Smooth muscle cell (in vitro differentiated cells): Measurements from ENCODE around the gene SPEM1. TPM values are rescaled to one million over a fixed set of nuclear protein-coding genes. Genes with fewer than 3 reads are reported as not detected.

Experiments used
- DNase-seq: peaks from one replicate; lab custom pipeline; 2025; ENCODE audit not compliant: unreplicated experiment; lab: John Stamatoyannopoulos, UW
- H2AFZ ChIP-seq: fragments of 200-600 bp; sonication (generic); 2 replicates; pipeline ENCODE4 v1.6.0; 2016; ENCODE audit warnings: antibody characterized with exemption, low read depth, mild to moderate bottlenecking
- H3F3A ChIP-seq: fragments of 200-600 bp; sonication (generic); 2 replicates; pipeline ENCODE4 v1.6.0; 2017; ENCODE audit warnings: antibody characterized with exemption, low read depth
- H3K27ac ChIP-seq: fragments of 200-600 bp; sonication (generic); 2 replicates; pipeline ENCODE4 v1.5.1; 2016; ENCODE audit warnings: low read depth, mild to moderate bottlenecking
- H3K27me3 ChIP-seq: fragments of 200-600 bp; sonication (generic); 2 replicates; pipeline ENCODE4 v1.6.1; 2016; ENCODE audit warnings: low read depth, mild to moderate bottlenecking
- H3K36me3 ChIP-seq: fragments of 200-600 bp; sonication (generic); 2 replicates; pipeline ENCODE4 v1.5.1; 2016; ENCODE audit warnings: low read depth
- H3K4me1 ChIP-seq: fragments of 200-600 bp; sonication (generic); 2 replicates; pipeline ENCODE4 v1.5.1; 2016; ENCODE audit warnings: low read depth
- H3K4me2 ChIP-seq: fragments of 200-600 bp; sonication (generic); 2 replicates; pipeline ENCODE4 v1.6.0; 2016; ENCODE audit warnings: mild to moderate bottlenecking
- H3K4me3 ChIP-seq: fragments of 200-600 bp; sonication (generic); 2 replicates; pipeline ENCODE4 v1.5.1; 2016; ENCODE audit warnings: mild to moderate bottlenecking
- H3K79me2 ChIP-seq: fragments of 200-600 bp; sonication (generic); 2 replicates; pipeline ENCODE4 v1.6.0; 2016; ENCODE audit warnings: low read depth, mild to moderate bottlenecking
- H3K9ac ChIP-seq: fragments of 200-600 bp; sonication (generic); 2 replicates; pipeline ENCODE4 v1.6.0; 2016; ENCODE audit warnings: low read depth
- H3K9me3 ChIP-seq: fragments of 200-600 bp; sonication (generic); replicated peaks from 2 replicates; pipeline ENCODE4 v1.5.1; 2016; ENCODE audit warnings: low read depth
- H4K20me1 ChIP-seq: fragments of 200-600 bp; sonication (generic); 2 replicates; pipeline ENCODE4 v1.6.0; 2016; ENCODE audit warnings: low read depth
- WGBS: methylation state at CpG from one replicate; pipeline ENCODE4 v1.1.7; 2016; ENCODE audit warnings: low lambda C conversion rate; 5-methylcytosine and 5-hydroxymethylcytosine counted together
- polyA plus RNA-seq: library from polyadenylated mRNA; unstranded; fragments of >200 nt; fragmentation: Nextera tagmentation; extraction: Ambion mirVana; gene quantifications from 2 replicates; pipeline ENCODE4 v1.2.1, GENCODE V29; 2016
- total RNA-seq: library from RNA; depleted of rRNA; stranded (reverse); fragments of >200 nt; gene quantifications from 2 replicates; pipeline ENCODE4 v1.2.3, GENCODE V29; 2014
- TF ChIP-seq, protein P1 (sequence below): fragments of 200-600 bp; sonication (generic); IDR thresholded peaks from 2 replicates; pipeline ENCODE4 v1.5.1; 2017; ENCODE audit warnings: borderline replicate concordance, mild to moderate bottlenecking, antibody characterized with exemption; ENCODE audit not compliant: insufficient read depth, poor library complexity, severe bottlenecking

The SPEM1 gene
- total and polyA plus RNA-seq, 2 experiments from 2014 or later, result not detected

GRCh38 chr17:7440834-7441195 lies 20.7 kb downstream of the SPEM1 start:
- H2AFZ ChIP-seq, result no peak overlapping the region

GRCh38 chr17:7441266-7441665 lies 21.1 kb downstream of the SPEM1 start:
- 54% methylated on average over 7 of the region's 7 CpGs for WGBS

More at GRCh38 chr17:7440834-7441195, 20.7 kb downstream of the SPEM1 start:
- TF ChIP-seq, protein P1, sequence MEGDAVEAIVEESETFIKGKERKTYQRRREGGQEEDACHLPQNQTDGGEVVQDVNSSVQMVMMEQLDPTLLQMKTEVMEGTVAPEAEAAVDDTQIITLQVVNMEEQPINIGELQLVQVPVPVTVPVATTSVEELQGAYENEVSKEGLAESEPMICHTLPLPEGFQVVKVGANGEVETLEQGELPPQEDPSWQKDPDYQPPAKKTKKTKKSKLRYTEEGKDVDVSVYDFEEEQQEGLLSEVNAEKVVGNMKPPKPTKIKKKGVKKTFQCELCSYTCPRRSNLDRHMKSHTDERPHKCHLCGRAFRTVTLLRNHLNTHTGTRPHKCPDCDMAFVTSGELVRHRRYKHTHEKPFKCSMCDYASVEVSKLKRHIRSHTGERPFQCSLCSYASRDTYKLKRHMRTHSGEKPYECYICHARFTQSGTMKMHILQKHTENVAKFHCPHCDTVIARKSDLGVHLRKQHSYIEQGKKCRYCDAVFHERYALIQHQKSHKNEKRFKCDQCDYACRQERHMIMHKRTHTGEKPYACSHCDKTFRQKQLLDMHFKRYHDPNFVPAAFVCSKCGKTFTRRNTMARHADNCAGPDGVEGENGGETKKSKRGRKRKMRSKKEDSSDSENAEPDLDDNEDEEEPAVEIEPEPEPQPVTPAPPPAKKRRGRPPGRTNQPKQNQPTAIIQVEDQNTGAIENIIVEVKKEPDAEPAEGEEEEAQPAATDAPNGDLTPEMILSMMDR, result no peak
- Histone ChIP-seq H3K4me3 (peak overlapping the region; percentile 61), H3K36me3 (no peaks in the 10 kb centered on the region), H3K4me2 (peak overlapping the region; percentile 88), H3K79me2 (no peaks in the 10 kb centered on the region), H3K9ac (peak overlapping the region; percentile 42), H3K27me3 (peaks cover under 1% of the 10 kb centered on the region), H3K4me1 (peaks cover 24% of the 10 kb centered on the region), H4K20me1 (peaks cover 12% of the 10 kb centered on the region), H3F3A (peaks cover 16% of the 10 kb centered on the region), H3K9me3 (no peaks in the 10 kb centered on the region), H3K27ac (no peak overlapping the region)
- DNase-seq, result no peak
- WGBS, result 2% methylated on average over 12 of the region's 12 CpGs

GRCh38 chr17:7442142-7442541 lies 22.0 kb downstream of the SPEM1 start:
- Histone ChIP-seq H3K4me1 (peaks cover 27% of the 10 kb centered on the region), H2AFZ (no peak overlapping the region), H3K4me2 (no peak overlapping the region), H3K79me2 (no peaks in the 10 kb centered on the region), H3K27ac (no peak overlapping the region), H3K36me3 (no peaks in the 10 kb centered on the region), H3K27me3 (peaks cover 3% of the 10 kb centered on the region), H3K9me3 (no peaks in the 10 kb centered on the region), H3K9ac (no peak overlapping the region), H3K4me3 (no peak overlapping the region), H4K20me1 (peaks cover 12% of the 10 kb centered on the region), H3F3A (peaks cover 16% of the 10 kb centered on the region)
- TF ChIP-seq, protein P1, result no peak
- WGBS, result 91% methylated on average over 2 of the region's 2 CpGs
- DNase-seq, result no peak

More at GRCh38 chr17:7441266-7441665, 21.1 kb downstream of the SPEM1 start:
- Histone ChIP-seq H3F3A (peaks cover 16% of the 10 kb centered on the region), H4K20me1 (peaks cover 12% of the 10 kb centered on the region), H3K4me2 (peak overlapping the region; percentile 88), H3K4me3 (no peak overlapping the region), H3K79me2 (no peaks in the 10 kb centered on the region), H2AFZ (no peak overlapping the region), H3K27ac (no peak overlapping the region), H3K4me1 (peaks cover 27% of the 10 kb centered on the region), H3K9ac (no peak overlapping the region), H3K9me3 (no peaks in the 10 kb centered on the region), H3K27me3 (peaks cover 3% of the 10 kb centered on the region), H3K36me3 (no peaks in the 10 kb centered on the region)
- DNase-seq, result no peak
- TF ChIP-seq, protein P1, result no peak
